ENCODE data around the gene SLC6A7. TPM values are rescaled to one million over a fixed set of nuclear protein-coding genes. Genes with fewer than 3 reads are reported as not detected.

SLC6A7 gene
- total and polyA plus RNA-seq, 8 donors, result 29.3 TPM; not detected in 7

DNA sequence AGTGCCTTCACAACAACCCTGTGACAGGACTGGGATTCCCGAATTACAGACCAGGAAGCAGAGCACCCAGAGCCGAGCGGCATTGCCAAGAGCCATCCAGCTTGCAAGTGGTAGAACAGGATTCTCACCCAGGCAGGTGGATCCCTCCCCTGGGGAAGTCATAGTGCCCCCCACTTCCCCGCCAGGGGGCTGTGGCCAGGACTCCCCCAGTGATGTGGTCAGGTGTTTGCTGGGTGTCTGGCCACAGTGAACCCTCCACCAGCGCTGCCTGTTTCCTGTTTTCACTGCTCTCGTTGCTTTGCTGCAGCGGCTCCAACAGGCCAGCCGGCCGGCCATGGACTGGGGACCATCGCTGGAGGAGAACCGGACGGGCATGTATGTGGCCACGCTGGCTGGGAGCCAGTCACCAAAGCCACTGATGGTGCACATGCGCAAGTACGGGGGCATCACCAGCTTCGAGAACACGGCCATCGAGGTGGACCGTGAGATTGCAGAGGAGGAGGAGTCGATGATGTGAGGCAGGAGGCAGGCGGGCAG lies 19.3 kb downstream of the SLC6A7 start:
- 60 to 77% (median 73%) methylated on average over 10 to 21 of the region's 21 CpGs for WGBS, 5 donors
- no peaks in the 10 kb centered on the region for H3K36me3 ChIP-seq
- H3K4me3 ChIP-seq, result no peak overlapping the region
- DNase-seq, result peak in 1 of 2 donors; percentile 67
- no peak overlapping the region for H3K27ac ChIP-seq
- intact Hi-C loops (cut with DNase I; ENCODE audit: low total_unique reads), result no loop called here
- no peaks in the 10 kb centered on the region for H3K4me1 ChIP-seq
- peaks cover 0 to 13% (median 4%) of the 10 kb centered on the region in 3 donors for H3K27me3 ChIP-seq
- H3K9me3 ChIP-seq, result no peaks in the 10 kb centered on the region
- TF ChIP-seq, protein P1, sequence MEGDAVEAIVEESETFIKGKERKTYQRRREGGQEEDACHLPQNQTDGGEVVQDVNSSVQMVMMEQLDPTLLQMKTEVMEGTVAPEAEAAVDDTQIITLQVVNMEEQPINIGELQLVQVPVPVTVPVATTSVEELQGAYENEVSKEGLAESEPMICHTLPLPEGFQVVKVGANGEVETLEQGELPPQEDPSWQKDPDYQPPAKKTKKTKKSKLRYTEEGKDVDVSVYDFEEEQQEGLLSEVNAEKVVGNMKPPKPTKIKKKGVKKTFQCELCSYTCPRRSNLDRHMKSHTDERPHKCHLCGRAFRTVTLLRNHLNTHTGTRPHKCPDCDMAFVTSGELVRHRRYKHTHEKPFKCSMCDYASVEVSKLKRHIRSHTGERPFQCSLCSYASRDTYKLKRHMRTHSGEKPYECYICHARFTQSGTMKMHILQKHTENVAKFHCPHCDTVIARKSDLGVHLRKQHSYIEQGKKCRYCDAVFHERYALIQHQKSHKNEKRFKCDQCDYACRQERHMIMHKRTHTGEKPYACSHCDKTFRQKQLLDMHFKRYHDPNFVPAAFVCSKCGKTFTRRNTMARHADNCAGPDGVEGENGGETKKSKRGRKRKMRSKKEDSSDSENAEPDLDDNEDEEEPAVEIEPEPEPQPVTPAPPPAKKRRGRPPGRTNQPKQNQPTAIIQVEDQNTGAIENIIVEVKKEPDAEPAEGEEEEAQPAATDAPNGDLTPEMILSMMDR (IDR thresholded peaks at IDR 0.05), result no peak
- TF ChIP-seq POLR2AphosphoS5 (IDR thresholded peaks at IDR 0.05), result no peak
- TF ChIP-seq EP300 (IDR thresholded peaks at IDR 0.05), result no peak
- no peak for TF ChIP-seq POLR2A (IDR thresholded peaks at IDR 0.05)

DNA sequence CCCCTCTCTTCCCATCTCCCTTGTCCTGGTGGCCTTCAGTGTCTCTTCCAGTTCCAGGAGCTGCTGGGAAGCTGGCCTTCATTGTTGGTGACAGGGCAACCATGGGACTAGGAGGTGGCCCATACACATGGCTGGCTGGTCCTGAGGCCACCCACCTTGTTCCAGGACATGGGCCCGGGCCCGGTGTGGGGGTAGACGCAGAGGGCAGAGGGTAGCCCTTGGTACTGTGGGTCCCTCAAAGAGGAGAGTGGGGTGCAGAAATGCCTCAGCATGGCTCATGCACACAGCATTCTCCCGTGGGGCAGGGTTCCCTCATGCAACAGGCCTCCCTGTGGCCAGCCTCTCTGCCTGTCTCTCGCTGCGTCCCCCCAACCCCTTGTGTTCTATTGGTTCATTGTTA lies 20.8 kb downstream of the SLC6A7 start:
- 56 to 85% (median 81%) methylated on average over 3 to 6 of the region's 6 CpGs for WGBS, 5 donors
- Histone ChIP-seq H3K27ac (no peak overlapping the region), H3K27me3 (peaks cover 0 to 13% (median 4%) of the 10 kb centered on the region in 3 donors), H3K4me1 (peaks cover 0 to 4% (median 0%) of the 10 kb centered on the region in 4 donors), H3K4me3 (no peak overlapping the region), H3K36me3 (no peaks in the 10 kb centered on the region), H3K9me3 (no peaks in the 10 kb centered on the region)
- no peak for TF ChIP-seq POLR2AphosphoS5 (IDR thresholded peaks at IDR 0.05)
- TF ChIP-seq POLR2A (IDR thresholded peaks at IDR 0.05), result no peak
- TF ChIP-seq, protein P1 (IDR thresholded peaks at IDR 0.05), result no peak
- no peak for TF ChIP-seq EP300 (IDR thresholded peaks at IDR 0.05)
- intact Hi-C loops (cut with DNase I; ENCODE audit: low total_unique reads), result no loop called here
- no peak for DNase-seq

DNA sequence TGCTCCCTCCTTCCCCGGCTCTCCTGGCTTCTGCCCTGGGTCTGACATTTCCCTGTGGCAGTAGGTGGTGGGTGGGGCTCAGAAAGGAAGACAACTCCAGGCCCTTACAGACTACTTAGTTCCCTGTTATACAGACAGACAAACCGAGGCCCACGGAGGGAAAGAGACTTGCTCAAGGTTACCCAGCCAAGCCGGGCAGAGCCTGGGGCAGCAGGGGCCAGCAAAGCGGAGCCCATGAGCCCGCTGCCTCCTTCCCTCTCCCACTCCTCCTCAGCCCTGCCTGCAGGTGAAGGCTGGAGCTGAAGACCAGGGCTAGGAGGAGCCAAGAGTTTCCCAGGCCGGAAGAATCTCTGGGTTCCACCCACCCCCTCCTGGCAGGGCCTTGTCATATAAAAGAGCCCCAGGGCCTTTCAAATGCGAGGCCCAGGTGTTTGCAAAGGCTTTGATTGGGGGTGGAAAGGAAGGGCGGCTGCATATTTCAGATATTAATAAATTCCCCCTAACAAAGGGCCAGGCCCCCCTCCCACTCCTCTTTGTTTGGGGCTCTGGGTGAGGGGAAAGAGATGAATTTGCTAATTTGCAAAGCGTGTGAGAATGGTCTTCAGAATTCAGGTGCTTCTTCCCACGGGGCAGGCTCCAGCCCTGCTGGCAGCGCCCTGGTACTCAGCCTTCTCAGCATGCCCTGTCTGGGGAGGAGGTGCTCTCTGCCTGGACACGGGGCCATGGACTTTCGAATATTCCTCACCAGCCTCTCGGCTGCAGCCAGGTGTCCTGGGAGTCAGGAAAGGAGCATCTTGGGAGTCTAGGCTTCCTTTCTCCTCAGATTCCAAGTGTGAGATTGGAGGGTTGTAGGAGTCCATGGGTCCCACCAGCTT lies 21.5 kb downstream of the SLC6A7 start:
- peak in 1 of 2 donors; percentile 66 for DNase-seq
- 73 to 83% (median 76%) methylated on average over 14 to 15 of the region's 15 CpGs for WGBS, 5 donors
- Histone ChIP-seq H3K9me3 (no peaks in the 10 kb centered on the region), H3K4me1 (peaks cover 0 to 12% (median 0%) of the 10 kb centered on the region in 4 donors), H3K27me3 (peaks cover 0 to 16% (median 4%) of the 10 kb centered on the region in 3 donors), H3K4me3 (no peak overlapping the region), H3K36me3 (no peaks in the 10 kb centered on the region), H3K27ac (no peak overlapping the region)
- no peak for TF ChIP-seq EP300 (IDR thresholded peaks at IDR 0.05)
- no peak for TF ChIP-seq POLR2AphosphoS5 (IDR thresholded peaks at IDR 0.05)
- no peak for TF ChIP-seq POLR2A (IDR thresholded peaks at IDR 0.05)
- TF ChIP-seq, protein P1 (IDR thresholded peaks at IDR 0.05), result no peak
- intact Hi-C loops (cut with DNase I; ENCODE audit: low total_unique reads), result no loop called here

DNA sequence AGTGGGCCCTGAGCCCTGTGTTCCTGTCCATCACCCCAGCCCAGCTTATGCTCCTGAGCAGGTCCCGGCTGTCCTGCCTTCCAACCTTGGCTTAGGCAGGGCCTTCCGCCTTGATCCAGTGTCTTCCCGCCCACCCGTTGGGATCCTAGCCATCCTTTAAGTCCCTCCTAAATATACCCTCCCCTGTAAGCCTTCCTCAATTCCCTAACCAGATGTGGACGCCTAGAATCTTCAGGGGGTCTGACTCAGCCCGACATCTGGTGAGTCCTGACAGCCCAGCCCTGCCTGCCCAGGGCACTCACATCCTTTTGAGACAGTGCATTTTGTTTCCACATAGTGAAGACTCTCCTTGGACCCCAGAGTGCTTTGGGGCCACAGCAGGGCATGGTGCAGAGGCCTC lies 23.7 kb downstream of the SLC6A7 start:
- H3K27me3 ChIP-seq, result peaks cover 0 to 20% (median 4%) of the 10 kb centered on the region in 3 donors
- WGBS, 5 donors, result 78 to 85% (median 81%) methylated on average over 6 of the region's 6 CpGs
- no peak for TF ChIP-seq POLR2AphosphoS5 (IDR thresholded peaks at IDR 0.05)
- TF ChIP-seq, protein P1 (IDR thresholded peaks at IDR 0.05), result no peak
- TF ChIP-seq POLR2A (IDR thresholded peaks at IDR 0.05), result no peak
- TF ChIP-seq EP300 (IDR thresholded peaks at IDR 0.05), result no peak
- no peaks in the 10 kb centered on the region for H3K9me3 ChIP-seq
- no peaks in the 10 kb centered on the region for H3K36me3 ChIP-seq
- intact Hi-C loops (cut with DNase I; ENCODE audit: low total_unique reads), result no loop called here
- peaks cover 0 to 24% (median 5%) of the 10 kb centered on the region in 4 donors for H3K4me1 ChIP-seq
- peak in 1 of 2 donors; percentile 73 for DNase-seq
- H3K4me3 ChIP-seq, result no peak overlapping the region
- no peak overlapping the region for H3K27ac ChIP-seq

Data from stomach (tissue), 9 donors.